ENCODE results near the gene PTPRD.

PTPRD gene

DNA sequence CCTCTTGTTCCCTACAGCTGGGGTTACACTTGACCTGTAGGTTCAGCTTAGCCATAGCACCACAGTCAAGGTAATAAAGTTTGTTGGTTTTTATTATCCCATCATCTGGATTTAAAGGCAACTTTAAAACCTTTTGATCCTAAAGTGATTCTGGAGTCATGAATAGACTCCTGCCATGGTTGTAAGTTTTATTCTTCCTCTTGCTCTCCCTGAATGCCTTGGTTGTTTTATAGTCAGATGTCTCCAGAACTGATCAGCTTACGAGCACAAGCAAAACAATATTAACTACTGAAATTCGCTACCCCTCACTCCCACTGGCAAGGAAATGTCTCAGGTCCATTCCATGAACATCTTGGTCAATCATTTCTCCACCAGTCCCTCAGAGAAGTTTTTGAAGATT lies 1328.6 kb downstream of the PTPRD start:
- no peak for DNase-seq (ENCODE audit: low read depth)
- H3K4me3 ChIP-seq (ENCODE audit: control insufficient read depth, low read depth, low read length): no peak overlapping the region
- TF ChIP-seq, protein P1, sequence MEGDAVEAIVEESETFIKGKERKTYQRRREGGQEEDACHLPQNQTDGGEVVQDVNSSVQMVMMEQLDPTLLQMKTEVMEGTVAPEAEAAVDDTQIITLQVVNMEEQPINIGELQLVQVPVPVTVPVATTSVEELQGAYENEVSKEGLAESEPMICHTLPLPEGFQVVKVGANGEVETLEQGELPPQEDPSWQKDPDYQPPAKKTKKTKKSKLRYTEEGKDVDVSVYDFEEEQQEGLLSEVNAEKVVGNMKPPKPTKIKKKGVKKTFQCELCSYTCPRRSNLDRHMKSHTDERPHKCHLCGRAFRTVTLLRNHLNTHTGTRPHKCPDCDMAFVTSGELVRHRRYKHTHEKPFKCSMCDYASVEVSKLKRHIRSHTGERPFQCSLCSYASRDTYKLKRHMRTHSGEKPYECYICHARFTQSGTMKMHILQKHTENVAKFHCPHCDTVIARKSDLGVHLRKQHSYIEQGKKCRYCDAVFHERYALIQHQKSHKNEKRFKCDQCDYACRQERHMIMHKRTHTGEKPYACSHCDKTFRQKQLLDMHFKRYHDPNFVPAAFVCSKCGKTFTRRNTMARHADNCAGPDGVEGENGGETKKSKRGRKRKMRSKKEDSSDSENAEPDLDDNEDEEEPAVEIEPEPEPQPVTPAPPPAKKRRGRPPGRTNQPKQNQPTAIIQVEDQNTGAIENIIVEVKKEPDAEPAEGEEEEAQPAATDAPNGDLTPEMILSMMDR (IDR thresholded peaks at IDR 0.05; ENCODE audit: control insufficient read depth, insufficient read depth, low read depth, low read length, missing control alignments): no peak

- no peak overlapping the region for H3K4me3 ChIP-seq (ENCODE audit: control insufficient read depth, low read depth, low read length)
- no peak for DNase-seq (ENCODE audit: low read depth)
- TF ChIP-seq, protein P1 (IDR thresholded peaks at IDR 0.05; ENCODE audit: control insufficient read depth, insufficient read depth, low read depth, low read length, missing control alignments): no peak
Observed at GRCh38 chr9:9283159-9283986, 1329.4 kb downstream of the PTPRD start.

GRCh38 chr9:9275601-9276000 lies 1337.2 kb downstream of the PTPRD start:
- no peak overlapping the region for H3K4me3 ChIP-seq (ENCODE audit: control insufficient read depth, low read depth, low read length)
- DNase-seq (ENCODE audit: low read depth): no peak
- TF ChIP-seq, protein P1 (IDR thresholded peaks at IDR 0.05; ENCODE audit: control insufficient read depth, insufficient read depth, low read depth, low read length, missing control alignments): no peak

DNA sequence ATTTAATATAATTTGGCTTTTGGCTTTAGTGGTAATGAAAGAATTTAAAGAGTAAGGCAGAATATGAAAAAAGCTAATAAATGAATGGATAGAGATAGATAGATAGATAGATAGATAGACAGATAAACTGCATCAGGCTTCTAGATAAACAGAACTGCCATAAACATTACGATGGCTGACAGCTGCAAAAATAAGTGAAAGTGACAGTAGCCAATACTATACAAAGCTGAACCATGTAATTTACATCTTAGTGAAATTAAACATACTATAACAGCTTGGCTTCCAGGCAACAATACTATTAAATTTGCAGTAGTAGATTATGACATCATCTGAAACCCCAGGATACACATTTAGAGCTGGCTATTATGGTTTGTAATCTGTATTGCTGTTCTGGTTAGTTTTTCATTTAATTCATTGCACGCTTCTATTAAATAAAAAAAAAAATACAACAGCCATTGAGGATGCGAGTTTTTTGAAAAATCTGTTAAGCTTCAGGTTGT lies 1354.8 kb downstream of the PTPRD start:
- no peak for DNase-seq (ENCODE audit: low read depth)
- TF ChIP-seq, protein P1 (IDR thresholded peaks at IDR 0.05; ENCODE audit: control insufficient read depth, insufficient read depth, low read depth, low read length, missing control alignments): no peak

GRCh38 chr9:9246726-9247125 lies 1366.1 kb downstream of the PTPRD start:
- TF ChIP-seq, protein P1 (IDR thresholded peaks at IDR 0.05; ENCODE audit: control insufficient read depth, insufficient read depth, low read depth, low read length, missing control alignments): no peak
- no peak overlapping the region for H3K4me3 ChIP-seq (ENCODE audit: control insufficient read depth, low read depth, low read length)
- no peak for DNase-seq (ENCODE audit: low read depth)

More for the DNA sequence above, 1354.8 kb downstream of the PTPRD start:
- H3K4me3 ChIP-seq (ENCODE audit: control insufficient read depth, low read depth, low read length): no peak overlapping the region

DNA sequence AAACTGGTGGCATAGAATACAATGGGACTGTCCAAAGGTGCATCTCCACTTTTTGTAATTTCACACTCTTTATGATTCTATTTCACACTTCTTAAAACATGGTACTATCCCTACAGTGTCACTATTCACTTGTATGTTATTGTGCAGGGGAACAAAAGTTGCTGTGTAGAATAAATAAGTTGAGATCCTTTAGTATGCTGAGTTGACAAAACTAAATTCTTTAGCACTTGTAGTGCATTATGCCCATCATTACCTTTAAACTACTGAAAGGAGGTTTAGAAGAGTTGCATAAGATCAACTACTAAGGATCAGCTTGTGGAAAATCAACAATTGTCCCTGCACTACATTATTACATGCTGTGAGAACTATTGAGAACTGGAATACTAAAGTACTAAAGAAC lies 1380.9 kb downstream of the PTPRD start:
- TF ChIP-seq, protein P1 (IDR thresholded peaks at IDR 0.05; ENCODE audit: control insufficient read depth, insufficient read depth, low read depth, low read length, missing control alignments): no peak
- no peak overlapping the region for H3K4me3 ChIP-seq (ENCODE audit: control insufficient read depth, low read depth, low read length)
- DNase-seq (ENCODE audit: low read depth): no peak
